Suprapubic skin (tissue), 4 donors: ENCODE results near the gene SLC44A1.

Experiments
- CTCF ChIP-seq, 2 donors: fragments of 200-600 bp in 1 of 2; fragments of 450-650 bp in 1 of 2; sonication (generic) in 1 of 2; IDR thresholded peaks; one replicate each; pipeline ENCODE4 v1.5.1; 2016 to 2019; ENCODE audit warnings: antibody characterized with exemption in 2 of 2, mild to moderate bottlenecking in 1 of 2, moderate library complexity in 1 of 2
- POLR2A ChIP-seq, 2 donors: fragments of 450-650 bp; IDR thresholded peaks; one replicate each; pipeline ENCODE4 v1.6.1; 2017; ENCODE audit warnings: antibody characterized with exemption in 2 of 2, mild to moderate bottlenecking in 2 of 2, moderate library complexity in 2 of 2
- POLR2AphosphoS5 ChIP-seq, 3 donors: sonication (generic); formaldehyde crosslinking; IDR thresholded peaks; one replicate each; pipeline ENCODE4 v1.6.1; 2017; ENCODE audit warnings: antibody characterized with exemption in 3 of 3

GRCh38 chr9:105254226-105254625, 9.8 kb downstream of the SLC44A1 start:
- TF ChIP-seq POLR2A (IDR thresholded peaks at IDR 0.05) (no peak), POLR2AphosphoS5 (IDR thresholded peaks at IDR 0.05) (no peak), CTCF (IDR thresholded peaks at IDR 0.05) (no peak)
